GM19372 (cell line): ENCODE data around the gene INSIG2.
"Not testable (repeated sequence)": the region's sequence is repeated elsewhere in the genome, so short reads cannot be mapped to it uniquely, and the experiment has no call there.

Source experiments
- ATAC-seq: cut with Tn5 transposase; IDR thresholded peaks from one replicate; pipeline ENCODE4 v1.9.1; 2021; ENCODE audit warnings: mild to moderate bottlenecking, low read depth, moderate library complexity; ENCODE audit not compliant: unreplicated experiment

INSIG2 gene

GRCh38 chr2:118058951-118059350, 29.3 kb upstream of the INSIG2 start:
- ATAC-seq: no peak

GRCh38 chr2:118059919-118060478, 28.3 kb upstream of the INSIG2 start:
- no peak for ATAC-seq

- peak; percentile 87 for ATAC-seq
Measured at GRCh38 chr2:118061135-118061955, 26.9 kb upstream of the INSIG2 start.

GRCh38 chr2:118062048-118062447, 26.2 kb upstream of the INSIG2 start:
- ATAC-seq: no peak

- ATAC-seq: no peak
Measured at GRCh38 chr2:118062669-118063068, 25.6 kb upstream of the INSIG2 start.

GRCh38 chr2:118065015-118065706, 23.1 kb upstream of the INSIG2 start:
- no peak for ATAC-seq

- no peak for ATAC-seq
Measured at GRCh38 chr2:118065921-118066511, 22.3 kb upstream of the INSIG2 start.

GRCh38 chr2:118077636-118078247, 10.5 kb upstream of the INSIG2 start:
- no peak for ATAC-seq

- no peak for ATAC-seq
Measured at GRCh38 chr2:118078734-118079133, 9.5 kb upstream of the INSIG2 start.

- no peak for ATAC-seq
Measured at GRCh38 chr2:118084491-118085089, 3.7 kb upstream of the INSIG2 start.

- ATAC-seq: no peak
Measured at GRCh38 chr2:118085173-118086023, 2.9 kb upstream of the INSIG2 start.

GRCh38 chr2:118086024-118086633, 2.1 kb upstream of the INSIG2 start:
- ATAC-seq: no peak

GRCh38 chr2:118089139-118089800, 999 bp downstream of the INSIG2 start:
- ATAC-seq: peak; percentile 21

- ATAC-seq: no peak
Measured at GRCh38 chr2:118090387-118091139, 2.3 kb downstream of the INSIG2 start.

GRCh38 chr2:118091140-118091478, 2.8 kb downstream of the INSIG2 start:
- ATAC-seq: no peak

GRCh38 chr2:118091631-118092030, 3.4 kb downstream of the INSIG2 start:
- no peak for ATAC-seq

GRCh38 chr2:118094102-118094501, 5.8 kb downstream of the INSIG2 start:
- ATAC-seq: not testable (repeated sequence)

- no peak for ATAC-seq
Measured at GRCh38 chr2:118094503-118094902, 6.2 kb downstream of the INSIG2 start.
